Sciatic nerve (tissue), 2 donors: Measurements from ENCODE around the gene PPT2. TPM values are rescaled to one million over a fixed set of nuclear protein-coding genes. Genes with fewer than 3 reads are reported as not detected.
"Not testable (repeated sequence)": the region's sequence is repeated elsewhere in the genome, so short reads cannot be mapped to it uniquely, and the experiment has no call there.

Experiments
- ATAC-seq: fragments of 200-7000 bp; cut with Tn5 transposase; one replicate; pipeline ENCODE4 v1.9.1; 2020; ENCODE audit warnings: mild to moderate bottlenecking, moderate library complexity
- DNase-seq: peaks from one replicate; pipeline ENCODE4 v3.0.0-alpha.2; 2020; ENCODE audit warnings: low spot score
- intact Hi-C: fragments of 100-400 bp; cut with DNase I; formaldehyde crosslinking; loops from one replicate; pipeline ENCODE4 v1.14.2; 2022
- microRNA-seq: library from miRNA; unstranded; fragments of <30 nt; microRNA quantifications from one replicate; pipeline ENCODE4 v1.2.0, GENCODE V29; 2020
- total RNA-seq: library from RNA; stranded (reverse); fragmentation: NEBNext Ultra II Directional; extraction: Animal tissue kit (Norgen Biotek cat#: 25700); gene quantifications from one replicate; pipeline ENCODE4 v1.2.1, GENCODE V29; 2021
- donor health status: DM: no; HTN: no; CAD: no.
- donor health status: DM: no; HTN: no; CAD: no.

PPT2 gene
- total RNA-seq, 1 donor from 2014 or later: 38.8 TPM

DNA sequence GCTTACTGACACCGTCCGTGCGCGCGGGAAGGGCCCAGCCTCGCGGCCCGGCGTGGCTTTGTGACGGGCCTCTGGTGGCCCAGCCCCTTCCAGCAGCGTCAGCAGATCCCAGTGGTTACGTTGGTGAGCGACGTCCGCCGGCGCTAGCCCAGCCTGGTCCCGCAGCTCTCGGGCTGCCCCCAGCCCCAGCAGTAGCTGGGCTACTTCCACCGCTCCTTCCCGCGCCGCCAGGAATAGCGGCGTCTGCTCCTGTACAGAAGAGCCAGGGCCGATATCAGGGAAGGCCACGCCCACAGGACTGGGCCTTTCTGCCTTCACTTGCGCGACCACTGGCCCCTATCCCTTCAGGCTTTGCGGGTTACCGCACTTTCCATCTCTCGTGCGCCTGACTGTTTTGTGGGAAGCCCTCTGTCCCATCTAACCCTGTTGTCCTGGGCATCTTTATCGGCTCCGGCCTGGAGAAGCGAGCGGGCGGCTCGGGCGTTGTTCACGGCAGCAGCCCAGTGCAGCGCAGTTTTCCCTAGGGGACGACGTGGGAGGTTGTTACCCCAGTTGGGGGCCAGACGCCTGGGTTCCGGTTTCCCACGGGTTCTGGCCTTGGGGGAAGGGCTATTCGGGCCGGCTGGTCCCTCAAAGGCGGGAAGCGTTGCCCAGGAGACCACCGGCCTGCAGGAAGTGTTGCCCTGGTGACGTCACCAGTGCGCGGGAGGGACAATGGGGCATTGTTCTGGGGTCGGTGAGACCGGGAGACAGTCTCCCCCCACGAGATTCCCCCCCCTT lies 42.2 kb downstream of the PPT2 start:
- peak; percentile 91 for ATAC-seq
- intact Hi-C loops: no loop called here
- peak; percentile 99 for DNase-seq

DNA sequence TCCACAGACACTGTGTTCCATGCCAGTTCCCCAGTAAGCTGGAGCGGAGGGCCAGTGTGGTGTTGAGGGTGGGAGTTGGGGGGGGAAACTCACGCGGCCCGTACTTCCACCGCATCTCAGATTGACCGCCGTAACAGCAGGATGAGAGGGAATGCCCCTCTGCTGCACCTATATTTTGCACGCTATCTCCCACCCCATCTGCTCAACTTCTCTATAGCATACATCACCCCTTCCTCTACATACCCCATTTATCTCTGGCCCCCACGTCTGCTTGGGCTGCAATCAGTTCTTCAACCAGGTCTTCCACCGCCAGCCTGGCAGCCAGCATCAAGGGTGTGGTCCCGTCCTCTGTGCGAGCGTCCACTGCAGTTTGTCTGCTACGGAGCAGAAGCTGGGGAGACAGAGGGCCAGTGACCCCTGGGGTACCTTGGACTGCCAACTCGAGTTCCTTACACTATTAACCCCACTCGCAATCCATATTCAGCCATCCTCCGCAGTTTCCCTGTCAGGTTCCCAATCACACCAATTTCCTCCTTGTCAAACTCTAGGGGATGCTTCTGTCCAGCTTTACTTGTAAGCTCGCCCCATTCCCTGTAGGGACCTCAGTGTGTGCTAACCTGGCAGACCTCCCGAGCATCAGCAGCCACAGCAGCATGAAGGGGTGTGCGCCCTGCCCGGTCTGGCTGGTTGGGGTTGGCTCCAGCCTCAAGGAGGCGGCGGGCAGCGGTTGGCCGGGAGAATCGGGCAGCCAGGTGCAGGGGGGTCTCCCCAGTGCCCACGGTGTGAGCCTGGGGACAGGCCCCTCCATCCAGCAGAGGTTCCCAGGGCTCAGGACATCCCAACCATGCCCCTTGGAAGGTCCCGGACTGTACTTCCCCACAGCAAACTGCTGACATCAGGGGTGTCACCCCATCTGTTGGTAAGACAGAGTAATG lies 43.0 kb downstream of the PPT2 start:
- intact Hi-C loops: no loop called here
- no peak for ATAC-seq
- DNase-seq: no peak

DNA sequence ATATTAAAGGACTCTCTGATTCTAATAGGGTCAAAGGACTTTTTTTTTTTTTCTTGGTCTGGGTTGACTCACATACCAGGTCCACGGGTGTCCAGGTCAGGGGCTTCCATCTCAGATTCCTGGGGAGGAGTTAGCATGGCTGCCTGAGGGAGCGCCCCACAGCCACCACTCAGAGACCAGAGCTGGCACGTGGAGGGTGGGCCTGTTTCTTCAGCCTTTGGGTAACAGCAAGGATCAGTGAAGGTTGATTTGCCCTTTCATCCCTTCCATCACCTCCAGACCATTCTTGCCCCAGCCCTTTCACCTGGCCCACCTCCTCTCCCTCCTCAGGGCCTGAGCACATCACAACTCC lies 44.4 kb downstream of the PPT2 start:
- ATAC-seq (no peak), DNase-seq (no peak)
- intact Hi-C loops: no loop called here

DNA sequence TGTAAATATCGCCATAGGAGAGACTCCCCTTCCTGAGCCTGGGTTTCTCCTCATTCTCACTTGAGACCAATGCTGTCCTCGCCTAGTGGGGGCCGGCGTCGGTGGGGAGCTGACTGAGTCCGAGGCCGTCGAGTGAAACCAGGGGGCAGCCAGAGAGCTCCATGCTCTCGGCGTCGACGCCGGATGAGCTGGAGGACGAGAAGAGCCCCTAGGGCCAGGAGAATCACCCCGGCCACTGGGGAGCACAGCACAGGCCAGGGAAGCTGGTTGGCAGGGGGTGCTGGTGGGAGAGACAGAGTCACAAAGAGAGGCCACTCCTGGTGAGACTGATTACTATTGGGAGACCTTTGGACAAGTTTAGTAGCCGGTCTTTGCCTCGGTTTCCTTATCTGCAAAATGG lies 44.9 kb downstream of the PPT2 start:
- intact Hi-C loops: no loop called here
- DNase-seq: no peak
- no peak for ATAC-seq

DNA sequence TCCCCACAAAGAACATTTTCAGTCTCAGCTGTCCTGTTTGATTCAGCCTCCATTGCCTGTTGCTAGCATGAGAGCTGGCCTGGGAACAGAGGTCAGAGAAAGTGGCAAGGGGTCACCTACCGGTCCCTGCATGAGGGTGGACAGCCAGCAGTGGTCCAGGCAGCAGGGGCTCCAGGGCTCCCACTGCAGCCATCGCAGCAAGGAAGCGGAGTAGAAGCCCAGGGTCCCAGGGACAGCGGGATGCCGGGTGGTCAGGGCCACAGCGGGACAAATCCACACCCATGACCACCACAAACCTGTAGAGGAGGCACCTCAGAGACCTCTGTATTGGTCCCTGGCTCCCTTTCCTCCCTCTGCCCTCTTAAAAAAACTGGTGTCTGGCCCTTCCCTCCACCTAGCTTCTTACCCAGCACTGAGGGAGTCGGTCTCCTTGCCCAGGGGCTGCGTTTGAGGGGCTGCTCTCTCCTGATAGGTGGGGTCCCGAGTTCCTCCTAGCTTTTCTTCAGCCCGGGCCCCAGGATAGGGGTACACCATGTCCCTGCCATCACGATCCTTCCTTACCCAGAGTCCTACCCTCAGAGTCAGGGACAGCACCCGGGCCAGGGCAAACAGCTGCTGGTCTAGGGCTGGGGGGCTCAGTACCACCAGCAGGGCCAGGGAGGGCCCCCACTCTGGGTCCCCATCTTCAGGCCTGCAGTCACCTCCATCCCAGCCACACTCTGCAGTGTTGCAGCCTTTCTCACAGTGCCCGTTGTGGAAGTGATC lies 47.0 kb downstream of the PPT2 start:
- ATAC-seq (no peak), DNase-seq (no peak)
- intact Hi-C loops: no loop called here

DNA sequence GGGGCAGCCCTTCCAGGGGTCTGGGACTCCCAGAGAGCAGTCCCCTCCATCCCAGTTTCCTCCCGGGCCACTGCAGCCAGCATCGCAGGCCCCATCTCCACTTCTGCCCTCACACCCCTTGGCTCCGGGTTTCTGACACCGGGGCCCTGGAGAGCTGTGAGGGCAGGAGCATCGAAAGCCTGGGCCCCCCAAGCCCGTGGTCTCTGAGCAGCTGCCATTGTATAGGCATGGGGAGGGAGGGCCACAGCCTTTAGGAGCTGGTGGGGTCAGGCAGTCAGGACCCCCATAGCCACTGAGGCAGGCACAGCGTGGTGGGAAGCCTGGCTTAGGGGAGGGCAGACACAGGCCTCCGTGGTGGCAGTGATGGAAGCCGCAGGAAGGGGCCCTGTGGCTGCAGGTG lies 48.2 kb downstream of the PPT2 start:
- intact Hi-C loops: no loop called here
- no peak for DNase-seq
- ATAC-seq: no peak

DNA sequence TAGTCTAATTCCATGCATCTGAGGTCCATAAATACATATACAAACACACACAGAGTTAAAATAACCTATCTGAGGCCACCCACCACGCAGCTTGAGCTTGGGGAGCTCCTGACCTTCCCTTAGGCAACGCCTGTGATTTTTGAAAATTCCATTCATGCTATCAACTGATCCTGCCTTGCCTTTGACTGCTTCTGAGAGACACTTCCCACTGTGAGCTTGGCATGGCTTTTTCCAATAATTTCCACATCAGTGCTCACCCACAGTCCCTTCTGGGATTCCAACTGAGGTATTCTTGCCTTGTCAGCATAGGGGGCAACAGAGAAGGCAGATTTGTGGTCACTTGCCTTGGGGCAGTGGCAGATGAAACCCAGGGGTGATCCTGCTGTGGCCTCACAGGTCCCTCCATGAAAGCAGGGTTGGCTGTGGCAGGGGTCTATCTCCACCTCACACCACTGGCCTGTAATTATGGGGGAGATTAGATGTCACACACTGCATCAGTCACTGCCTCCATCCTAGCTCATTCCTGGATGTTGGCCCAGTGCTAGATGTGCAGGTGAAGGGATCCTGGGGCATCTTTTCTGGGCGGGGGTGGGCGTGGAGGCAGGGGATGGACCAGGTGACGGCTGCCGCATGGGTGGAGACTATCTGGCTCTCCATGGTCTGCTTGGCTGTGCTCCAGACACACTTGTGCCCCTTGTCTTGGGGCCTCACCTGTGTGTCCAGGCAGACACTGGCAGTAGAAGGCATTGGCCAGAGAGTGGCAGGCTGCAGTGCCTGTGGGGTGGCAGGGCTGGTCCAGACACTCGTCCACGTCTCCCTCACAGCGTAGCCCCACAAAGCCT lies 49.7 kb downstream of the PPT2 start:
- intact Hi-C loops: no loop called here
- no peak for DNase-seq
- ATAC-seq: peak; percentile 78

DNA sequence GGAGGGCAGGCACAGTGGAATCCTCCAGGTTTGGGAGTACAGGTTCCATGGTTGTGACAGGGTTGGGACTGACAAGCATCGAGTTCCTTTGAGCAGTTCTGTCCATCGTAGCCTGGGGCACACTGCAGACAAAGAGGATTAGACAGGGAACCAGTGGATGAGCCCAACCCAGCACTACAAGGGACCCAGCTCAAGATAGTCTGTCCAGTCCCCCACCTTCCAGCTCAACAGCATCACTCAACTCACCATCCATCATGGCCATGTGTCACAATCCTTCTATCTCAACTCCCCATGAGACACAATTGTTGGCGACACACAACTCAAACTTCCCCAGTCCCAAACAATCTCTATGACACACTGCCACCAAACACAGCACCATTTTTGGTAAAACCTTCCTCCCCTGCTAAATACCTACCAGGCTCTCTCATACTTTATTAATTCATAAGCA lies 50.4 kb downstream of the PPT2 start:
- ATAC-seq (no peak), DNase-seq (no peak)
- intact Hi-C loops: no loop called here

DNA sequence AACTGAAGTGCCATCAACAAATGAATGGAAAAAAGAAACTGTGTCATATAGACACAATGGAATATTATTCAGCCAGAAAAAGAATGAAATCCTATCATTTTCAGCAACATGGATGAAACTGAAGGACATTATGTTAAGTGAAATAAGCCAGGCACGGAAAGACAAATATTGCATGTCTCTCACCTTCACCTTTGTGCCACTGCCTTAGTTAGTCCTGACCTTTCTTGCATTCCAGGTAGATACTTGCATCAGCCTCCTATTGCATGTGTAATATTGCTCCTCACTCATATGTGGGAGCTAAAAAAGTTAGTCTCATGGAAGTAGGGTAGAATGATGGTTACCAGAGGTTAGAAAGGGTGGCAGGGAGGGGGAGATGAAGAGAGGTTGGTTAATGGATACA lies 55.1 kb downstream of the PPT2 start:
- intact Hi-C loops: no loop called here
- no peak for DNase-seq
- no peak for ATAC-seq

DNA sequence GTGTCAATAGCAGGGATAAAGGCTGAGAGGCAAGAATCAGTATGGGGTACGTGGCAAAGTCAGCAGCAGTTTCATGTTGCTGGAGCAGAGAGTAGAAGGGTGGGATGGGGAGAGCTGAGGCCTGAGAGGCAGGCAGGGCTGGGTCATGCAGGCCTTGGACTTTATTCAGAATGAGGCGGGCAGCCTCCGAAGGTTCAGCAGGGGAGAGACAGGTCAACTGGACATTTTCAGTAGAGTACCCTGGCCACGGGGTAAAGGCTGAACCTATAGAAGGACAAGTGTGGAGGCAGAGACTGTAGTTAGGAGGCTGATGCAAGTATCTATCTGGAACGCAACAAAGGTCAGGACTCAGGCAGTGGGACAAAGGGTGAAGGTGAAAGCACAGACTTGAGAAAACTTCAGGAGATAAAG lies 56.3 kb downstream of the PPT2 start:
- no peak for DNase-seq
- intact Hi-C loops: loop anchor here (5.0 kb wide), 1 partner anchor 998 kb away; no protein-coding TSS in a partner anchor
- ATAC-seq: no peak

DNA sequence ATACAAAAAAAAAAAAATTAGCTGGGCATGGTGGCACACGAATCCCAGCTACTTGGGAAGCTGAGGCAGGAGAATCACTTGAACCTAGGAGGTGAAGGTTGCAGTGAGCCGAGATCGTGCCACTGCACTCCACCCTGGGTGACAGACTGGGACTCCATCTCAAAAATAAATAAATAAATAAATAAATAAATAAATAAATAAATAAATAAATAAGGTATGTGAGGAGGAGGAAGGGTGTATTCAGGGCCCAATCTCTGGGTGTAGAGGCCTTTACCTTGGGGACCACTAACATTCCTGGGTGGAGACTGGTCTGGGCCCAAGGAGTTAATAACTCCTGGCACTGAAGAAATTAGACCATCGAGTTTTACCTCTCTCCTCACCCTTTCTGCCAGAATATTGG lies 57.5 kb downstream of the PPT2 start:
- not testable (repeated sequence) for ATAC-seq, DNase-seq
- intact Hi-C loops: loop anchor here (5.0 kb wide), 1 partner anchor 999 kb away; no protein-coding TSS in a partner anchor

DNA sequence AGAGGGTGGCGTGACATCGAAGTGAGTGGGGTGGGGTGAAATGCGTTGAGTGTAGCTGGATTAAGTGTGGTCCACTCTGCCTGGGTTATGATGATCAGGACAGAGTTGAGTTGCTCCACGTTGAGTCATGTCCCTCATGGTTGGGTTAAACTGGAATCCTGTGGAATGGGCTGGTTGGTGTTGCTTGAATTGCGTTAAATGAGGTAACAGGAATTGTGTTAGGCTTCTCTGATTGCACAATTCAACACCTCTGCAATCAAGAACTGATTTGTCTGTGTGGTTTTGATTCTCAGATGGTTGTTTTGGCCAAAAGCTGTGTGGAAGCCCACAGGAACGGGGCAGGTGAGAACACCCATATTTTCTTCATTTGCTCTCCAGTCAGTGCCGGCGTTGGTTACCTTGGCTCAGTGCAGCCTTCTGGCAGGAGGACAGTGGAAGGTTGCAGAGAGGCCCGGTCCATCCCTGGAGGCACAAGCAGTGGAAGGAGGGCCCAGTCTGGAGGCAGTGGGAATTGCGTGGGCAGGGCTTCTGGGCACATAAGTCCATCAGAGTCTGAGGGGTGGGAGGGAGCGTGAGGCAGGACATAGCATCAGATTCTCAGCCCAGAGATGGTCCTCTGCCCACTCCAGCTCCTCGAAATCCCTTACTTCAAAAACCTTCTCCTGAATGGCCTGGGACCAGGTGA lies 58.3 kb downstream of the PPT2 start:
- intact Hi-C loops: loop anchor here (5.0 kb wide), 1 partner anchor 1000 kb away; no protein-coding TSS in a partner anchor
- DNase-seq: no peak
- ATAC-seq: no peak

Small RNAs within 50 kb of the gene (microRNA-seq; reads per million reads assigned to microRNA genes)
- gene MIR6721: not detected
- gene MIR6833: not detected

Other genes with a start within 250 kb of the PPT2 start
- 25.0 TPM for gene C2, start 226.4 kb upstream of the PPT2 start, total RNA-seq
- gene CFB, start 208.0 kb upstream of the PPT2 start, total RNA-seq: 72.6 TPM
- 55.1 TPM for gene NELFE, start 195.2 kb upstream of the PPT2 start, total RNA-seq
- gene SKIC2, start 195.0 kb upstream of the PPT2 start, total RNA-seq: 60.0 TPM
- gene DXO, start 182.0 kb upstream of the PPT2 start, total RNA-seq: 23.0 TPM
- 453 TPM for gene C4A, start 172.1 kb upstream of the PPT2 start, total RNA-seq
- 392 TPM for gene C4B, start 139.3 kb upstream of the PPT2 start, total RNA-seq
- gene CYP21A2, start 115.7 kb upstream of the PPT2 start, total RNA-seq: 6.1 TPM
- gene TNXB, start 44.8 kb upstream of the PPT2 start, total RNA-seq: 423 TPM
- 88.4 TPM for gene ATF6B, start 25.9 kb upstream of the PPT2 start, total RNA-seq
- gene FKBPL, start 23.9 kb upstream of the PPT2 start, total RNA-seq: 2.8 TPM
- 6.1 TPM for gene PRRT1, start 2.2 kb upstream of the PPT2 start, total RNA-seq
- 312 TPM for gene EGFL8, start 10.5 kb downstream of the PPT2 start, total RNA-seq
- 59.9 TPM for gene AGPAT1, start 21.9 kb downstream of the PPT2 start, total RNA-seq
- 63.8 TPM for gene RNF5, start 24.3 kb downstream of the PPT2 start, total RNA-seq
- gene AGER, start 30.1 kb downstream of the PPT2 start, total RNA-seq: 13.6 TPM
- 97.7 TPM for gene PBX2, start 36.1 kb downstream of the PPT2 start, total RNA-seq
- gene GPSM3, start 38.5 kb downstream of the PPT2 start, total RNA-seq: 20.5 TPM
- 71.8 TPM for gene NOTCH4, start 69.9 kb downstream of the PPT2 start, total RNA-seq
- not detected for gene TSBP1, start 217.8 kb downstream of the PPT2 start, total RNA-seq